HepG2 (cell line): ENCODE measurements around the gene STK32A. TPM values are rescaled to one million over a fixed set of nuclear protein-coding genes. Genes with fewer than 3 reads are reported as not detected.

Experiments
- ATAC-seq: fragments of 200-7000 bp; cut with Tn5 transposase; 3 replicates; pipeline ENCODE4 v1.9.1; 2020; ENCODE audit warnings: mild to moderate bottlenecking, moderate library complexity
- BruUV-seq: library from RNA; stranded (reverse); fragments of 400-500 nt; replicated peaks from 2 replicates; lab custom pipeline; 2021; lab: Mats Ljungman, UMichigan
- CTCF ChIA-PET: fragments of 300-600 bp; formaldehyde crosslinking; extraction: SDS; loops from one replicate; lab custom pipeline; 2021; ENCODE audit warnings: low total read pairs, inconsistent platforms, low intra/inter-chr PET ratio; lab: Yijun Ruan, JAX
- POLR2A ChIA-PET: fragments of 350-600 bp; sonication (Branson Sonifier 250); formaldehyde crosslinking; loops from one replicate; lab custom pipeline; 2020; ENCODE audit warnings: antibody characterized with exemption, inconsistent platforms; lab: Yijun Ruan, JAX
- DNase-seq: peaks from one replicate; pipeline ENCODE4 v3.0.0-alpha.2; 2015; ENCODE audit warnings: low spot score
- FAIRE-seq: peaks from 3 replicates; lab custom pipeline; 2011; peaks lifted over from hg19 to GRCh38; lab: Jason Lieb, UNC
- H2AFZ ChIP-seq: one replicate; pipeline ENCODE4 v1.6.1; 2011; ENCODE audit warnings: low read length, inconsistent platforms
- H3K27ac ChIP-seq: fragments of 300-600 bp; 3 replicates; pipeline ENCODE4 v1.8.0; 2011; ENCODE audit warnings: mixed run types, mild to moderate bottlenecking, mixed read lengths, low read length, inconsistent platforms; ENCODE audit not compliant: insufficient read depth; ENCODE audit errors: extremely low read length
- H3K27me3 ChIP-seq, 2 experiments: fragments of 200-600 bp in 1 of 2; 2 replicates in 1 of 2; 3 replicates in 1 of 2; pipeline versions ENCODE4 v1.6.0 to v1.8.0; 2011; ENCODE audit warnings: low read length in 2 of 2, mild to moderate bottlenecking in 2 of 2, moderate library complexity in 2 of 2, inconsistent platforms in 1 of 2; ENCODE audit not compliant: insufficient read depth in 2 of 2, control insufficient read depth in 1 of 2
- H3K36me3 ChIP-seq, 2 experiments: fragments of 200-600 bp in 1 of 2; replicated peaks in 1 of 2; 2 replicates in 1 of 2; 3 replicates in 1 of 2; pipeline versions ENCODE4 v1.5.1 to v1.8.0; 2011; ENCODE audit warnings: low read length in 2 of 2, inconsistent platforms in 1 of 2; ENCODE audit not compliant: insufficient read depth in 2 of 2, control insufficient read depth in 1 of 2
- H3K4me1 ChIP-seq: 2 replicates; pipeline ENCODE4 v1.5.1; 2012; ENCODE audit warnings: low read length, inconsistent platforms; ENCODE audit not compliant: insufficient read depth
- H3K4me2 ChIP-seq: 2 replicates; pipeline ENCODE4 v1.6.0; 2011; ENCODE audit warnings: low read depth, low read length, inconsistent platforms
- H3K4me3 ChIP-seq, 3 experiments: fragments of 200-600 bp in 1 of 3; sonication (generic), shearing (Covaris generic) in 1 of 3; replicated peaks in 1 of 3; 2 replicates each; pipeline ENCODE4 v1.5.1; 2011 to 2016; ENCODE audit warnings: low read length in 3 of 3, inconsistent platforms in 2 of 3, low read depth in 2 of 3, mild to moderate bottlenecking in 2 of 3, control low read depth in 1 of 3, mixed read lengths in 1 of 3; ENCODE audit not compliant: insufficient read depth in 1 of 3
- H3K79me2 ChIP-seq: one replicate; pipeline ENCODE4 v1.6.1; 2011; ENCODE audit warnings: low read length, inconsistent platforms; ENCODE audit not compliant: insufficient read depth
- H3K9ac ChIP-seq: 2 replicates; pipeline ENCODE4 v1.6.0; 2011; ENCODE audit warnings: mild to moderate bottlenecking, low read depth, low read length, inconsistent platforms; ENCODE audit not compliant: insufficient read depth
- H3K9me3 ChIP-seq: 2 replicates; pipeline ENCODE4 v1.5.1; 2012; ENCODE audit warnings: mild to moderate bottlenecking, low read length
- H4K20me1 ChIP-seq: 2 replicates; pipeline ENCODE4 v1.6.0; 2011; ENCODE audit warnings: inconsistent platforms, mild to moderate bottlenecking, low read length, moderate library complexity; ENCODE audit not compliant: insufficient read depth
- KLF15 ChIP-seq: sonication (generic); formaldehyde crosslinking; IDR thresholded peaks from 2 replicates; pipeline ENCODE4 v1.8.1; 2023; ENCODE audit warnings: borderline replicate concordance, mild to moderate bottlenecking, inconsistent platforms, missing genetic modification reagents, mixed read lengths
- MXD3 ChIP-seq: IDR thresholded peaks from 2 replicates; pipeline ENCODE4 v1.6.1; 2016; ENCODE audit warnings: mild to moderate bottlenecking, missing biosample characterization, missing genetic modification reagents
- NFE2L1 ChIP-seq: sonication (generic); formaldehyde crosslinking; IDR thresholded peaks from 2 replicates; pipeline ENCODE4 v1.4.0; 2020; ENCODE audit warnings: missing genetic modification reagents, mild to moderate bottlenecking, borderline replicate concordance
- PRMT3 ChIP-seq: sonication (generic); formaldehyde crosslinking; IDR thresholded peaks from 2 replicates; pipeline ENCODE4 v1.8.1; 2022; ENCODE audit warnings: low read depth, mild to moderate bottlenecking, moderate library complexity, missing genetic modification reagents, borderline replicate concordance
- RBFOX2 ChIP-seq: fragments of 200-400 bp; formaldehyde crosslinking; IDR thresholded peaks from 2 replicates; pipeline ENCODE4 v1.6.1; 2017; ENCODE audit warnings: low read depth, mild to moderate bottlenecking, low read length
- SATB2 ChIP-seq: sonication (generic); formaldehyde crosslinking; IDR thresholded peaks from 2 replicates; pipeline ENCODE4 v1.5.0; 2020; ENCODE audit warnings: missing genetic modification reagents
- U2AF1 ChIP-seq: fragments of 200-400 bp; formaldehyde crosslinking; optimal IDR thresholded peaks from 2 replicates; pipeline ENCODE3; 2017; ENCODE audit warnings: mild to moderate bottlenecking, low read depth, low read length
- ZNF574 ChIP-seq: sonication (generic); formaldehyde crosslinking; IDR thresholded peaks from 2 replicates; pipeline ENCODE4 v1.4.0; 2020; ENCODE audit warnings: missing genetic modification reagents
- ZNF691 ChIP-seq: sonication (generic); formaldehyde crosslinking; IDR thresholded peaks from 2 replicates; pipeline ENCODE4 v1.4.0; 2020; ENCODE audit warnings: missing genetic modification reagents, low read depth, mild to moderate bottlenecking, borderline replicate concordance
- ZNF746 ChIP-seq: sonication (generic); formaldehyde crosslinking; IDR thresholded peaks from 2 replicates; pipeline ENCODE4 v1.8.0; 2022; ENCODE audit warnings: mild to moderate bottlenecking, missing genetic modification reagents
- WGBS: methylation state at CpG from one replicate; pipeline ENCODE4 v1.1.6; 2017; ENCODE audit warnings: low lambda C conversion rate; 5-methylcytosine and 5-hydroxymethylcytosine counted together
- in situ Hi-C: cut with HindIII; loops from 2 replicates; pipeline ENCODE4 v1.10.0; 2017; ENCODE audit warnings: low pct_unique_long_range_greater_than_20kb; ENCODE audit not compliant: extremely low pct_ligation_motif_present
- intact Hi-C: fragments of 100-400 bp; cut with micrococcal nuclease; formaldehyde crosslinking; loops from one replicate; pipeline ENCODE4 v1.10.0; 2022; ENCODE audit not compliant: unreplicated experiment
- polyA plus RNA-seq, 8 experiments: library from polyadenylated mRNA; depleted of rRNA in 3 of 8; stranded (reverse) in 7 of 8; unstranded in 1 of 8; fragments of >200 nt; fragmentation: Illumina TruSeq in 4 of 8; extraction: Trizol in 4 of 8; gene quantifications; 2 replicates each; pipeline versions ENCODE4 v1.2.1 to v1.2.3, GENCODE V29; 2011 to 2016; ENCODE audit warnings: low read depth in 4 of 8, missing spikeins in 1 of 8, mixed read lengths in 1 of 8; ENCODE audit not compliant: insufficient read depth in 1 of 8
- total RNA-seq, 5 experiments: library from RNA; depleted of rRNA; stranded (reverse); fragments of >200 nt; fragmentation: Illumina TruSeq; extraction: Trizol; gene quantifications; 2 replicates each; pipeline ENCODE4 v1.2.3, GENCODE V29; 2016; ENCODE audit warnings: low read depth in 1 of 5

Gene STK32A
- total and polyA plus RNA-seq, 2 of the 13 experiments (the other 11 are each of a cell fraction or from before 2014, with no cell fraction given) = not detected

- H3K9ac ChIP-seq = no peak overlapping the region
- ATAC-seq (no peak), FAIRE-seq (no peak), DNase-seq (no peak)
- H3K79me2 ChIP-seq = no peaks in the 10 kb centered on the region
- no TSS peak for BruUV-seq
- ChIA-PET CTCF (no interaction called here), POLR2A (no interaction called here)
- H3K27me3 ChIP-seq = no peaks in the 10 kb centered on the region
- no peaks in the 10 kb centered on the region for H3K36me3 ChIP-seq
- H2AFZ ChIP-seq = no peak overlapping the region
- in situ Hi-C loops (no loop called here), intact Hi-C loops (no loop called here)
- 0% methylated on average over 1 of the region's 2 CpGs for WGBS
- H4K20me1 ChIP-seq = no peaks in the 10 kb centered on the region
- H3K4me2 ChIP-seq = no peak overlapping the region
- H3K9me3 ChIP-seq = no peaks in the 10 kb centered on the region
- H3K4me1 ChIP-seq = no peaks in the 10 kb centered on the region
- H3K27ac ChIP-seq = no peak overlapping the region
- no peak overlapping the region for H3K4me3 ChIP-seq
- TF ChIP-seq NFE2L1 (CRISPR knock-in tag) (no peak), ZNF691 (CRISPR knock-in tag) (no peak)
These were observed 55.4 kb downstream of the STK32A start for GRCh38 chr5:147290261-147290660.

GRCh38 chr5:147303251-147303650, 68.4 kb downstream of the STK32A start:
- H3K4me2 ChIP-seq = no peak overlapping the region
- FAIRE-seq = no peak
- H4K20me1 ChIP-seq = no peaks in the 10 kb centered on the region
- DNase-seq = no peak
- H3K79me2 ChIP-seq = no peaks in the 10 kb centered on the region
- H3K4me3 ChIP-seq = no peak overlapping the region
- ChIA-PET CTCF (no interaction called here), POLR2A (no interaction called here)
- intact Hi-C loops (no loop called here), in situ Hi-C loops (no loop called here)
- no peaks in the 10 kb centered on the region for H3K36me3 ChIP-seq
- TF ChIP-seq U2AF1 (no peak), SATB2 (CRISPR knock-in tag) (no peak), MXD3 (no peak), ZNF574 (CRISPR knock-in tag) (no peak), RBFOX2 (no peak), KLF15 (CRISPR knock-in tag) (no peak), PRMT3 (CRISPR knock-in tag) (no peak), ZNF746 (no peak)
- ATAC-seq = no peak
- WGBS = 0% methylated on average over 5 of the region's 6 CpGs
- no peak overlapping the region for H3K27ac ChIP-seq
- H3K4me1 ChIP-seq = no peaks in the 10 kb centered on the region
- no peak overlapping the region for H3K9ac ChIP-seq
- no peaks in the 10 kb centered on the region for H3K27me3 ChIP-seq
- no TSS peak for BruUV-seq
- no peak overlapping the region for H2AFZ ChIP-seq
- H3K9me3 ChIP-seq = no peaks in the 10 kb centered on the region
